Left lung (tissue), 10 donors: ENCODE data around the gene CCHCR1. TPM values are rescaled to one million over a fixed set of nuclear protein-coding genes. Genes with fewer than 3 reads are reported as not detected.

Experiments
- ATAC-seq: fragments of 200-7000 bp; cut with Tn5 transposase; one replicate; pipeline ENCODE4 v1.9.1; 2020; ENCODE audit warnings: moderate library complexity
- DNase-seq, 4 donors: peaks; one replicate each; pipeline ENCODE4 v3.0.0-alpha.2; 2013 to 2020
- H3K27ac ChIP-seq, 2 donors: fragments of 200-600 bp; sonication (generic) in 1 of 2; one replicate each; pipeline versions ENCODE4 v1.5.0 to v1.8.0; 2020 to 2021
- H3K27me3 ChIP-seq, 2 donors: fragments of 200-600 bp; sonication (generic) in 1 of 2; one replicate each; pipeline versions ENCODE4 v1.5.0 to v1.8.0; 2020 to 2021
- H3K36me3 ChIP-seq, 2 donors: fragments of 200-600 bp; sonication (generic) in 1 of 2; one replicate each; pipeline versions ENCODE4 v1.5.0 to v1.8.0; 2020 to 2021
- H3K4me1 ChIP-seq, 2 donors: fragments of 200-600 bp; one replicate each; pipeline ENCODE4 v1.8.0; 2021
- H3K4me3 ChIP-seq, 2 donors: fragments of 200-600 bp; sonication (generic) in 1 of 2; one replicate each; pipeline versions ENCODE4 v1.5.0 to v1.8.0; 2020 to 2021; ENCODE audit warnings: mild to moderate bottlenecking in 1 of 2
- H3K9me3 ChIP-seq, 2 donors: fragments of 200-600 bp; sonication (generic) in 1 of 2; one replicate each; pipeline versions ENCODE4 v1.5.0 to v1.8.0; 2020 to 2021
- intact Hi-C, 2 donors: fragments of 100-400 bp; cut with DNase I; formaldehyde crosslinking; loops; one replicate each; pipeline versions ENCODE4 v1.11.2 to v1.14.2; 2022
- polyA plus RNA-seq, 6 donors: library from polyadenylated mRNA; unstranded; fragments of 120-200 nt; gene quantifications; one replicate each; pipeline ENCODE4 v1.2.1, GENCODE V29; 2013; ENCODE audit not compliant: insufficient read length in 6 of 6
- total RNA-seq, 2 donors: library from RNA; stranded (reverse); fragmentation: NEBNext Ultra II Directional; extraction: Animal tissue kit (Norgen Biotek cat#: 25700); gene quantifications; one replicate each; pipeline ENCODE4 v1.2.1, GENCODE V29; 2021
- TF ChIP-seq, protein P1 (sequence below), 2 donors: fragments of 200-600 bp; sonication (generic) in 1 of 2; IDR thresholded peaks; one replicate each; pipeline versions ENCODE4 v1.5.0 to v1.8.0; 2021; ENCODE audit warnings: antibody characterized with exemption in 2 of 2
- donor health status: DM: no; HTN: yes; CAD: no.
- donor health status: DM: no; HTN: no; CAD: no.

CCHCR1 gene
- total and polyA plus RNA-seq, 8 donors: 18.9 to 38.8 (median 35.1) TPM

DNA sequence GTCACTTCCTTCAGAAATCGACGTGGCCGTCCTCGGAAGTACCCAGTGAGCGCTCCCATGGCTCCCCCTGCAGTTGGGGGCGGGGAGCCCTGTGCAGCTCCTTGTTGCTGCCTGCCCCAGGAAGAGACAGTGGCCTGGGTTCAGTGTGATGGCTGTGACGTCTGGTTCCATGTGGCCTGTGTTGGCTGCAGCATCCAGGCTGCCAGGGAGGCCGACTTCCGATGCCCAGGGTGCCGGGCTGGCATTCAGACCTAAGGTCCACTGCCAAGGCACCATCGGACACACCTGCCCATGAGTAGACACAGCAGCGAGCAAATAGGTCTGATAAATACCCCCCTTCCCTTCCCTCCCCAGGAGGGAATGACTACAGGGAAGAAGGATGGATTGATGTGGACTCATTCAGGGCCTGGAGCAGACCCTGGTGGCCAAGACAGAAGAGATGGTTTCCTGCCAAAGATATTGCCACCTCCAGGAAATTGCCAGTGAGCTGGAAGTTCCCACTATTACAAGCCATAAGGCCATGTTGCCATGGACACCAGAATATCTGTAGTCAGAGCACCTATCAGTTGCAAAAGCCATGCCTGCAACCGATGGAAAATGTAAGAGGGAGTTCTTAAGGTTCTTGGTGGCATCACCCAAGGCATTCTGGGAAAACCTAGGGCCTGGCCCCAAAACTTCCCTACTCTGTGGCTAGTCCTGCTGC lies 5.0 kb upstream of the CCHCR1 start:
- TF ChIP-seq, protein P1, sequence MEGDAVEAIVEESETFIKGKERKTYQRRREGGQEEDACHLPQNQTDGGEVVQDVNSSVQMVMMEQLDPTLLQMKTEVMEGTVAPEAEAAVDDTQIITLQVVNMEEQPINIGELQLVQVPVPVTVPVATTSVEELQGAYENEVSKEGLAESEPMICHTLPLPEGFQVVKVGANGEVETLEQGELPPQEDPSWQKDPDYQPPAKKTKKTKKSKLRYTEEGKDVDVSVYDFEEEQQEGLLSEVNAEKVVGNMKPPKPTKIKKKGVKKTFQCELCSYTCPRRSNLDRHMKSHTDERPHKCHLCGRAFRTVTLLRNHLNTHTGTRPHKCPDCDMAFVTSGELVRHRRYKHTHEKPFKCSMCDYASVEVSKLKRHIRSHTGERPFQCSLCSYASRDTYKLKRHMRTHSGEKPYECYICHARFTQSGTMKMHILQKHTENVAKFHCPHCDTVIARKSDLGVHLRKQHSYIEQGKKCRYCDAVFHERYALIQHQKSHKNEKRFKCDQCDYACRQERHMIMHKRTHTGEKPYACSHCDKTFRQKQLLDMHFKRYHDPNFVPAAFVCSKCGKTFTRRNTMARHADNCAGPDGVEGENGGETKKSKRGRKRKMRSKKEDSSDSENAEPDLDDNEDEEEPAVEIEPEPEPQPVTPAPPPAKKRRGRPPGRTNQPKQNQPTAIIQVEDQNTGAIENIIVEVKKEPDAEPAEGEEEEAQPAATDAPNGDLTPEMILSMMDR (IDR thresholded peaks at IDR 0.05): no peak
- Histone ChIP-seq H3K36me3 (peaks cover 0 to 16% of the 10 kb centered on the region in 2 donors), H3K9me3 (no peaks in the 10 kb centered on the region), H3K27ac (no peak overlapping the region), H3K27me3 (no peaks in the 10 kb centered on the region), H3K4me3 (no peak overlapping the region), H3K4me1 (peaks cover 7 to 20% of the 10 kb centered on the region in 2 donors)
- intact Hi-C loops: no loop called here
- DNase-seq: no peak
- ATAC-seq: no peak

DNA sequence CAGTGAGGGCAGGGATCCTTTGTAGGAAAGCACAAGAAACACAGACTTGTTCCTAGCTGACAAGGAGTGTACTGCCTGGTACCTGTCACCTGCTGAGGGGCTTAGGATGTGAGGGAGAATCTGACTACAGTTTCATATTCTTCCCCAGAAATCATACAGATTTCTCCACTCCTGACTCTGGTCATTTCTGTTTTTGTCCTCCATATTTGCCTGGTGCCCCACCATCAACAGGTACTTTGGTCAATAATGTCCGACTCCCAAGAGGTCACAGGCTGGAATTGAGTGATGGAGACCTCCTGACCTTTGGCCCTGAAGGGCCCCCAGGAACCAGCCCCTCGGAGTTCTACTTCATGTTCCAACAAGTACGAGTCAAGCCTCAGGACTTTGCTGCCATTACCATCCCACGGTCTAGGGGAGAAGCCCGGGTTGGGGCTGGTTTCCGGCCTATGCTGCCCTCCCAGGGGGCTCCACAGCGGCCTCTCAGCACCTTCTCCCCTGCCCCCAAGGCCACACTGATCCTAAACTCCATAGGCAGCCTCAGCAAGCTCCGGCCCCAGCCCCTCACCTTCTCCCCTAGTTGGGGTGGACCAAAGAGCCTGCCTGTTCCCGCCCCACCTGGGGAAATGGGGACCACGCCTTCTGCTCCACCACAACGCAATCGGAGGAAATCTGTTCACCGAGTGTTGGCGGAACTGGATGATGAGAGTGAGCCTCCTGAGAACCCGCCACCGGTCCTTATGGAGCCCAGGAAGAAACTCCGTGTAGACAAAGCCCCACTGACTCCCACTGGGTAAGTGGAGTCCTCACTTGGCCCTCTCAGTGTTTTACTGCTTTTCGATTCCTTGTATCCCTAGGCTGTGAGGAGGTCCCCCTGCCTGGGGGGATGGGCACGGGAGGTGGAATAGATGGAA lies 3.9 kb upstream of the CCHCR1 start:
- Histone ChIP-seq H3K27me3 (no peaks in the 10 kb centered on the region), H3K4me3 (no peak overlapping the region), H3K9me3 (no peaks in the 10 kb centered on the region), H3K36me3 (peaks cover 0 to 16% of the 10 kb centered on the region in 2 donors), H3K27ac (no peak overlapping the region), H3K4me1 (peaks cover 7 to 28% of the 10 kb centered on the region in 2 donors)
- DNase-seq (no peak), ATAC-seq (no peak)
- TF ChIP-seq, protein P1 (IDR thresholded peaks at IDR 0.05): no peak
- intact Hi-C loops: no loop called here

DNA sequence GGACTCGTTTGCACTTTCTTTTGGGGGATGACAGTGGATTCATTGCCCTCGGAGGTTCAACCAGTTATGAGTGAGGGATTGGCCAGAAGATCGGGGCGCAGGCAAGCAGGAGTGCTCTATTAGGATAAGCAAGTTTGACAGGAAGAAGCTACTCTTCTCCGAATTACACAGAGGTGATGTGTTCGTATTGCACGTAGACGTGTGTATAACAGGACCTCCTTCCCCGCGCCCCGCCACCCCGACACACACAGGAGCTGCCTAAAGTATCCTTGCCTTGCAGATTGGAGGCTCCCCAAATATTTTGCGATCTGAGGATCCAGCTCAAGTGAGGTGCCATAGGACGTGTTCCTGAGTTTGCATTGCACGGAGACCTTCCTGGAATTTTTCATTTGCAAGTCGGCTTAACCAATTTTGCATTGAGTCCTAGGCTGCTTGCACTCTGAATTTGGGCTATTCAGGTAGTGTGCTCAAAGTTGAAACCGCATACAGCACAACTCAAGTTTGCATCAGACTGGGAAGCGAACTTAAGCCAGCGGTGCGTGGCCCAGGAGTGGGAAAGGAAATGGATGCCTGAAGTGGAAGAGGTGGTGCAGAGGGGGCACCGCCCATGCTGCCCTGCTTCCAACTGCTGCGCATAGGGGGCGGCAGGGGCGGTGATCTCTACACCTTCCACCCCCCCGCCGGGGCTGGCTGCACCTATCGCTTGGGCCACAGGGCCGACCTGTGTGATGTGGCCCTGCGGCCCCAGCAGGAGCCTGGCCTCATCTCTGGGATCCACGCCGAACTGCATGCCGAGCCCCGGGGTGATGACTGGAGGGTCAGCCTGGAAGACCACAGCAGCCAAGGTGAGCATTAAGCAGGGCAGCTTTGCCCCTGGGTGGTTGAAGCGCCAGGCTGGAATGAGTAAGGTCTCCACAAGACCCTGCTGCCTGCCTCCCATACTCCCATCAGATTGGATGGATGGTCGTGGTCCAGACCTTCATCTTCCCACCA lies 1.6 kb upstream of the CCHCR1 start:
- Histone ChIP-seq H3K4me1 (peaks cover 7 to 28% of the 10 kb centered on the region in 2 donors), H3K9me3 (no peaks in the 10 kb centered on the region), H3K27me3 (no peaks in the 10 kb centered on the region), H3K27ac (peak overlapping the region in 1 of 2 donors; percentile 73), H3K4me3 (peak overlapping the region; percentile 57 to 83), H3K36me3 (peaks cover 0 to 21% of the 10 kb centered on the region in 2 donors)
- ATAC-seq (no peak), DNase-seq (peak in 1 of 4 donors; percentile 77)
- TF ChIP-seq, protein P1 (IDR thresholded peaks at IDR 0.05): no peak
- intact Hi-C loops: no loop called here

DNA sequence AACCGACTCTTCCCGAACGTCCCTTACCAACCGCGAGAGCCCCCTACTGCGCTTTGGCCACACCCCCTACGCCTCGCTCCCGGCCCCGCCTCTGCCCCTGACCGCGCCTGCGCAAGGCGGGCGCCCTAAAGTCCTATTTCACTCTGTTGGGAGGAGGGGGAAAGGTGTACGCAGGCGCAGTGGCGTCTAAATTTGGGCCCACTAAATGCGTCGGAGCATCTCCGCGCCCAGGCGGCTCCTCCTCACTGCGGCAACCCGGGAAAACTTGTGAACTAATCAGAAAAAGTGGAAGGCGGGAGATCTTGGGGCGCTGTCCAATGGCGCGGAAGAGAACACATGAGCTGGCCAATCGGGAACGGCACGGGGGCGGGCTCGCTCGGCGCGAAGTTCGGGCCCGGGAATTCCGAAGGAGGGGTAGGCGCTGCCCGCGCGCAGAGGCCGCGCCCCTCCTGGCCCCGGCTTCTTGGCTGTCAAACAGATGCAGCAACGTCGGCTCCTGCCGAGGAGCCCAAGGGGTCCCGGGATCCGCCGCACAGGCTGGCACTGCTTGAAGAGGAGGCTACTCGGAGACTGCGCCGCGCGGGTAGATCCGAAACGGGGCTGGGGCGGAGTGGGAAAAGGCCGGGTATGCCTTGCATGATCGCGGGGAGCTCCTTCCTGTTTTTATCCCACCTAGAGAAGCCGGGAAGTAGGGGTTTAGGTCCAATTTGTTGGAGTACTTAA lies 699 bp upstream of the CCHCR1 start, which contains the start of gene TCF19:
TCF19 (plus strand) TSS at position 450 of the 723 bp plus-strand sequence. CDS start 881 bp downstream, outside the sequence.
- Histone ChIP-seq H3K9me3 (no peaks in the 10 kb centered on the region), H3K4me3 (peak within 1 kb of the TSS; percentile 57 to 83), H3K4me1 (peaks cover 7 to 24% of the 10 kb centered on the region in 2 donors), H3K36me3 (peaks cover 0 to 29% of the 10 kb centered on the region in 2 donors), H3K27ac (peak within 1 kb of the TSS; percentile 59 to 73), H3K27me3 (no peaks in the 10 kb centered on the region)
- ATAC-seq (peak; percentile 97), DNase-seq (peak; percentile 98 to 100 (median 100))
- TF ChIP-seq, protein P1 (IDR thresholded peaks at IDR 0.05): no peak
- intact Hi-C loops: no loop called here
